OCI-LY7 (cell line): Measurements from ENCODE around the gene C10orf62. TPM values are rescaled to one million over a fixed set of nuclear protein-coding genes. Genes with fewer than 3 reads are reported as not detected.

Experiments
- BruUV-seq: library from RNA; stranded (reverse); fragments of 400-500 nt; replicated peaks from 2 replicates; lab custom pipeline; 2021; lab: Mats Ljungman, UMichigan
- CTCF ChIA-PET: fragments of 300-600 bp; sonication (Branson Sonifier 250); formaldehyde crosslinking; loops from one replicate; lab custom pipeline; 2022; ENCODE audit warnings: antibody characterized with exemption; ENCODE audit not compliant: unreplicated experiment; lab: Charles Lee
- POLR2A ChIA-PET: fragments of 300-600 bp; sonication (Branson Sonifier 250); formaldehyde crosslinking; loops from one replicate; lab custom pipeline; 2022; ENCODE audit warnings: antibody characterized with exemption; lab: Charles Lee
- DNase-seq: peaks from one replicate; pipeline ENCODE4 v3.0.0-alpha.2; 2015; ENCODE audit warnings: low spot score
- H2AFZ ChIP-seq: fragments of 200-600 bp; sonication (generic), shearing (Covaris generic); 2 replicates; pipeline ENCODE4 v1.6.1; 2014; ENCODE audit warnings: mild to moderate bottlenecking, antibody characterized with exemption, low read length, moderate library complexity
- H3K27ac ChIP-seq: fragments of 200-600 bp; sonication (generic); 2 replicates; pipeline ENCODE4 v1.5.1; 2014; ENCODE audit warnings: mixed run types, low read depth, mild to moderate bottlenecking, moderate library complexity, low read length, inconsistent platforms; ENCODE audit not compliant: poor library complexity, severe bottlenecking
- H3K36me3 ChIP-seq: fragments of 200-600 bp; sonication (generic); 2 replicates; pipeline ENCODE4 v1.6.1; 2014; ENCODE audit warnings: mild to moderate bottlenecking, antibody characterized with exemption, low read length, moderate library complexity, mixed read lengths; ENCODE audit not compliant: insufficient read depth
- H3K4me1 ChIP-seq: fragments of 200-600 bp; sonication (generic); 2 replicates; pipeline ENCODE4 v1.5.1; 2014; ENCODE audit warnings: mild to moderate bottlenecking, low read length; ENCODE audit not compliant: insufficient read depth, poor library complexity, severe bottlenecking
- H3K4me2 ChIP-seq: fragments of 200-600 bp; sonication (generic); 2 replicates; pipeline ENCODE4 v1.6.1; 2014; ENCODE audit warnings: mild to moderate bottlenecking, low read length
- H3K4me3 ChIP-seq: fragments of 200-600 bp; sonication (generic); 2 replicates; pipeline ENCODE4 v1.5.1; 2014; ENCODE audit warnings: mild to moderate bottlenecking, low read depth, low read length; ENCODE audit not compliant: poor library complexity, severe bottlenecking
- H3K79me2 ChIP-seq: fragments of 200-600 bp; sonication (generic); 2 replicates; pipeline ENCODE4 v1.6.1; 2016; ENCODE audit warnings: low read depth, mild to moderate bottlenecking, low read length, moderate library complexity, mixed read lengths; ENCODE audit not compliant: insufficient read depth
- H3K9me2 ChIP-seq: fragments of 200-600 bp; sonication (generic); 2 replicates; pipeline ENCODE4 v1.6.1; 2016; ENCODE audit warnings: mild to moderate bottlenecking, low read length, mixed read lengths; ENCODE audit not compliant: insufficient read depth
- H3K9me3 ChIP-seq: fragments of 200-600 bp; sonication (generic); 2 replicates; pipeline ENCODE4 v1.6.1; 2014; ENCODE audit warnings: mild to moderate bottlenecking, mixed run types, low read length, mixed read lengths
- H4K20me1 ChIP-seq: fragments of 200-600 bp; sonication (generic); 2 replicates; pipeline ENCODE4 v1.6.1; 2014; ENCODE audit warnings: mild to moderate bottlenecking, antibody characterized with exemption, low read length, moderate library complexity, mixed read lengths; ENCODE audit not compliant: insufficient read depth
- EZH2phosphoT487 ChIP-seq: fragments of 200-600 bp; sonication (generic); IDR thresholded peaks from 2 replicates; pipeline ENCODE4 v1.6.1; 2018; ENCODE audit warnings: low read depth, borderline replicate concordance, mild to moderate bottlenecking, mixed run types, antibody characterized with exemption, low read length, moderate library complexity, mixed read lengths
- intact Hi-C: fragments of 100-400 bp; cut with micrococcal nuclease; formaldehyde crosslinking; loops from one replicate; pipeline ENCODE4 v1.10.0; 2022; ENCODE audit not compliant: unreplicated experiment
- total RNA-seq, 2 experiments: library from RNA; depleted of rRNA in 1 of 2; stranded (reverse); fragments of >200 nt in 1 of 2; shearing (Covaris generic) in 1 of 2; gene quantifications; 2 replicates each; pipeline ENCODE4 v1.2.3, GENCODE V29; 2014 to 2022
- TF ChIP-seq, protein P1 (sequence below): fragments of 200-600 bp; sonication (generic); conservative IDR thresholded peaks from 2 replicates; pipeline ENCODE4 v1.5.1; 2014; ENCODE audit warnings: mild to moderate bottlenecking, antibody characterized with exemption, low read length, moderate library complexity, mixed read lengths

C10orf62 gene
- total RNA-seq, 2 experiments from 2014 or later: not detected

DNA sequence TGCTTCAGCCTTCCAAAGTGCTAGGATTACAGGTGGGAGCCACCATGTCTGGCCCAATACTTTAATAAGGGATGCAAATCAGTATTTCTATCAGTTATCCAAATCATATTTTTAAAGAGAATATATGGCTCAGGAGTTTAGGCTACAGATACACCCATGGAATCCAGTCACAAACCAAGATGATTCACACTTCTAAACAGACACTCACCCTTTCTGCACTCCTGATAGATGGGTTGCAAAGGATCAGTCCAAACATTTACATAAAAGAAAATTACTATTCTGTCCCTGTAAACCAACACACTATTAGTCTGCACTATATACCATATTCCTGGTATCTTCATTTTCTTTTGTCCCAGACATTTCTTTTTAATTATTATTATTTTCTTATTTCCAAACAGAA, 41.6 kb downstream of the C10orf62 start:
- no peak for TF ChIP-seq EZH2phosphoT487
- TF ChIP-seq, protein P1, sequence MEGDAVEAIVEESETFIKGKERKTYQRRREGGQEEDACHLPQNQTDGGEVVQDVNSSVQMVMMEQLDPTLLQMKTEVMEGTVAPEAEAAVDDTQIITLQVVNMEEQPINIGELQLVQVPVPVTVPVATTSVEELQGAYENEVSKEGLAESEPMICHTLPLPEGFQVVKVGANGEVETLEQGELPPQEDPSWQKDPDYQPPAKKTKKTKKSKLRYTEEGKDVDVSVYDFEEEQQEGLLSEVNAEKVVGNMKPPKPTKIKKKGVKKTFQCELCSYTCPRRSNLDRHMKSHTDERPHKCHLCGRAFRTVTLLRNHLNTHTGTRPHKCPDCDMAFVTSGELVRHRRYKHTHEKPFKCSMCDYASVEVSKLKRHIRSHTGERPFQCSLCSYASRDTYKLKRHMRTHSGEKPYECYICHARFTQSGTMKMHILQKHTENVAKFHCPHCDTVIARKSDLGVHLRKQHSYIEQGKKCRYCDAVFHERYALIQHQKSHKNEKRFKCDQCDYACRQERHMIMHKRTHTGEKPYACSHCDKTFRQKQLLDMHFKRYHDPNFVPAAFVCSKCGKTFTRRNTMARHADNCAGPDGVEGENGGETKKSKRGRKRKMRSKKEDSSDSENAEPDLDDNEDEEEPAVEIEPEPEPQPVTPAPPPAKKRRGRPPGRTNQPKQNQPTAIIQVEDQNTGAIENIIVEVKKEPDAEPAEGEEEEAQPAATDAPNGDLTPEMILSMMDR: no peak
- CTCF ChIA-PET: interaction anchor here (0.7 kb wide), 1 partner anchor 59 kb away, joined by 3 read pairs; no protein-coding TSS in a partner anchor
- Histone ChIP-seq H3K9me3 (no peaks in the 10 kb centered on the region), H3K4me3 (no peak overlapping the region), H3K27ac (no peak overlapping the region), H3K4me1 (no peaks in the 10 kb centered on the region), H4K20me1 (no peaks in the 10 kb centered on the region), H3K9me2 (no peaks in the 10 kb centered on the region), H3K79me2 (no peaks in the 10 kb centered on the region), H2AFZ (no peak overlapping the region), H3K4me2 (no peak overlapping the region), H3K36me3 (no peaks in the 10 kb centered on the region)
- no TSS peak for BruUV-seq
- POLR2A ChIA-PET: interaction anchor here (0.9 kb wide), 1 partner anchor 105 kb away, joined by 3 read pairs; no protein-coding TSS in a partner anchor
- intact Hi-C loops: no loop called here
- DNase-seq: no peak

DNA sequence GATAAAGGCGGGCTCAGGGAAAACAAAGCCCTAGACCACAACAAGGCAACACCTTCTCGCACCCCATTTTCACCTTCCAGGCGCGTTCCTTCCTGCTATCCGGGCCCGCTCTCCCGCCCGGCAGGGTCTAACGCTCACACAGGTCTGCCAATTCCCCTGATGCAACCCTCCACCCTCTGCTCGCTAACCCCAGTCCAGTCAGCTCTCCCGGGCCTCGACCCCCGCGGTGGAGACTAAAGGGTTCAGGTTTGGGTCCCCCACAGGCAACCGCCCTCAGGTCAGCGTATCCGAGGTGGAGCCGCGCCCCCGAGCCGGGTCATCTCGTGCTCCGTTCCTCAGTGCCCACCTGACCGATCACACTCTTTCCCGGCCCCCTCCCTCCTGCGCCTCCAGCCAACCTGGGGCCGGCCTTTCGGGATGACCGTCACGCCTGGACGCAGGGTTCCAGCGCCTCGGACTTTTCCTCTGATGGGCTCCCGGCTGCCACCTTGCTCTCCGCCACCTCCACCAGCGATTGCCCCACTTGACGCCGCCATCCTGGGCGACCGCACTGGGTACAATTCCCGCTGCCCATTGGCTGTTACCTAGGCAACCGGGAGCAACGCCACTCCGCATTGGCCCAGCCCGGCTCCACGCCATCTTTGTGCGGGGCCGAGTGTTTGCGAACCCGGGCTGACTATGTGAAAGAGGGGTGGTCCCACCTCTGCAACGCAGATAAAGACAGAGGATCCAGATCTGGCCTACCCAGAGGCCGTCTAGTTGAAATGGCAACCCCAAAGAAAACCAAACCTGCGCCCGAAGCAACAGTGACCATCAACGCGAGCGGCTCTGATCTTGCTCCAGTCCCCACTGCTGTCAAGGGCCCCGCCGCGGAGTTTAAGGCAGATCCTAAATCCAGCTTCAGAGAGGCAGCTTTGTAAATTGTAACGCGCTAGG, 43.7 kb downstream of the C10orf62 start, which contains the start of gene MORN4:
Gene MORN4, minus strand, starts transcription at position 552 of the 936 bp plus-strand sequence. CDS start 13,847 bp downstream, outside the sequence.
- ChIA-PET CTCF (no interaction called here), POLR2A (no interaction called here)
- no TSS peak for BruUV-seq
- Histone ChIP-seq H2AFZ (peak within 1 kb of the TSS; percentile 83), H4K20me1 (no peaks in the 10 kb centered on the region), H3K79me2 (no peaks in the 10 kb centered on the region), H3K36me3 (no peaks in the 10 kb centered on the region), H3K4me1 (no peaks in the 10 kb centered on the region), H3K27ac (no peak within 1 kb of the TSS), H3K9me3 (no peaks in the 10 kb centered on the region), H3K9me2 (no peaks in the 10 kb centered on the region), H3K4me3 (peak within 1 kb of the TSS; percentile 73), H3K4me2 (peak within 1 kb of the TSS; percentile 69)
- DNase-seq: peak; percentile 89
- intact Hi-C loops: no loop called here
- TF ChIP-seq, protein P1: no peak
